PC-9 (cell line): ENCODE results near the gene RTF2.
"Not testable (repeated sequence)": the region's sequence is repeated elsewhere in the genome, so short reads cannot be mapped to it uniquely, and the experiment has no call there.

ENCODE experiments used
- CTCF ChIP-seq: fragments of 200-600 bp; sonication (generic); conservative IDR thresholded peaks from 2 replicates; pipeline ENCODE4 v1.6.1; 2017; ENCODE audit warnings: mixed run types, antibody characterized with exemption, mild to moderate bottlenecking, moderate library complexity
- EZH2 ChIP-seq: fragments of 200-600 bp; sonication (generic); IDR thresholded peaks from 2 replicates; pipeline ENCODE4 v1.8.0; 2017; ENCODE audit warnings: antibody characterized with exemption, low read depth

GRCh38 chr20:56520746-56521354 is 52.4 kb downstream of the RTF2 start:
- not testable (repeated sequence) for TF ChIP-seq CTCF, EZH2
